ENCODE results near the gene EDARADD. TPM values are rescaled to one million over a fixed set of nuclear protein-coding genes. Genes with fewer than 3 reads are reported as not detected.
"Not testable (repeated sequence)": the region's sequence is repeated elsewhere in the genome, so short reads cannot be mapped to it uniquely, and the experiment has no call there.

The EDARADD gene
- 0.43 TPM for total RNA-seq
- long read RNA-seq, partial matches to known transcripts = 0 of 3 reads
- long read RNA-seq, other reads (novel, unspliced or antisense) = 2 of 3 reads

GRCh38 chr1:236393681-236394481 lies at the start of gene EDARADD:
EDARADD (plus strand) TSS chr1:236394286; CDS start chr1:236394445, 159 bp downstream.
- intact Hi-C loops (cut with DNase I) = no loop called here
- DNase-seq (ENCODE audit: low spot score) = no peak

GRCh38 chr1:236345728-236346127 lies 48.4 kb upstream of the EDARADD start:
- intact Hi-C loops (cut with DNase I) = no loop called here
- DNase-seq (ENCODE audit: low spot score) = no peak

- no peak for DNase-seq (ENCODE audit: low spot score)
- intact Hi-C loops (cut with DNase I) = no loop called here
Measured at GRCh38 chr1:236348071-236348470, 46.0 kb upstream of the EDARADD start.

GRCh38 chr1:236350308-236350707 lies 43.8 kb upstream of the EDARADD start:
- intact Hi-C loops (cut with DNase I) = no loop called here
- DNase-seq (ENCODE audit: low spot score) = no peak

GRCh38 chr1:236351875-236352573 lies 42.1 kb upstream of the EDARADD start:
- no peak for DNase-seq (ENCODE audit: low spot score)
- intact Hi-C loops (cut with DNase I) = no loop called here

- intact Hi-C loops (cut with DNase I); DNase-seq (ENCODE audit: low spot score): not testable (repeated sequence)
Measured at GRCh38 chr1:236352747-236353146, 41.3 kb upstream of the EDARADD start.

GRCh38 chr1:236353813-236354212 lies 40.3 kb upstream of the EDARADD start:
- DNase-seq (ENCODE audit: low spot score) = no peak
- intact Hi-C loops (cut with DNase I) = no loop called here

GRCh38 chr1:236354330-236355147 lies 39.5 kb upstream of the EDARADD start:
- no peak for DNase-seq (ENCODE audit: low spot score)
- intact Hi-C loops (cut with DNase I) = no loop called here

- intact Hi-C loops (cut with DNase I) = no loop called here
- no peak for DNase-seq (ENCODE audit: low spot score)
Measured at GRCh38 chr1:236356141-236356540, 37.9 kb upstream of the EDARADD start.

- intact Hi-C loops (cut with DNase I) = no loop called here
- no peak for DNase-seq (ENCODE audit: low spot score)
Measured at GRCh38 chr1:236361909-236362590, 32.0 kb upstream of the EDARADD start.

- intact Hi-C loops (cut with DNase I) = no loop called here
- DNase-seq (ENCODE audit: low spot score) = no peak
Measured at GRCh38 chr1:236363237-236363636, 30.8 kb upstream of the EDARADD start.

GRCh38 chr1:236365999-236366570 lies 28.0 kb upstream of the EDARADD start:
- intact Hi-C loops (cut with DNase I) = no loop called here
- DNase-seq (ENCODE audit: low spot score) = no peak

- intact Hi-C loops (cut with DNase I); DNase-seq (ENCODE audit: low spot score): not testable (repeated sequence)
Measured at GRCh38 chr1:236366681-236367080, 27.4 kb upstream of the EDARADD start.

GRCh38 chr1:236370420-236370819 lies 23.7 kb upstream of the EDARADD start:
- DNase-seq (ENCODE audit: low spot score) = no peak
- intact Hi-C loops (cut with DNase I) = no loop called here

- intact Hi-C loops (cut with DNase I) = no loop called here
- no peak for DNase-seq (ENCODE audit: low spot score)
Measured at GRCh38 chr1:236371083-236371482, 23.0 kb upstream of the EDARADD start.

GRCh38 chr1:236377832-236378535 lies 16.1 kb upstream of the EDARADD start:
- intact Hi-C loops (cut with DNase I) = no loop called here
- DNase-seq (ENCODE audit: low spot score) = no peak

GRCh38 chr1:236381565-236382158 lies 12.4 kb upstream of the EDARADD start:
- no peak for DNase-seq (ENCODE audit: low spot score)
- intact Hi-C loops (cut with DNase I) = no loop called here

- no peak for DNase-seq (ENCODE audit: low spot score)
Measured at GRCh38 chr1:236388332-236388731, 5.8 kb upstream of the EDARADD start.

More at GRCh38 chr1:236388332-236388731, 5.8 kb upstream of the EDARADD start:
- intact Hi-C loops (cut with DNase I) = no loop called here
